Gastroesophageal sphincter (tissue), 4 donors: ENCODE results near the gene MYG1. TPM values are rescaled to one million over a fixed set of nuclear protein-coding genes. Genes with fewer than 3 reads are reported as not detected.

ENCODE experiments used
- ATAC-seq: fragments of 150-250 bp; one replicate; pipeline ENCODE4 v1.9.1; 2016; ENCODE audit warnings: mild to moderate bottlenecking, moderate library complexity
- H3K27ac ChIP-seq, 4 donors: fragments of 200-600 bp; sonication (generic) in 3 of 4; 1 replicate in 3 of 4; 2 replicates in 1 of 4; pipeline ENCODE4 v1.5.1; 2016 to 2019
- H3K27me3 ChIP-seq: fragments of 200-600 bp; sonication (generic); one replicate; pipeline ENCODE4 v1.5.1; 2019
- H3K36me3 ChIP-seq, 2 donors: fragments of 200-600 bp; sonication (generic); one replicate each; pipeline ENCODE4 v1.5.1; 2019; ENCODE audit warnings: control low read depth in 1 of 2
- H3K4me1 ChIP-seq, 3 donors: fragments of 200-600 bp; sonication (generic); 1 replicate in 2 of 3; 2 replicates in 1 of 3; pipeline ENCODE4 v1.5.1; 2016 to 2019; ENCODE audit warnings: control low read depth in 2 of 3
- H3K4me3 ChIP-seq, 2 donors: fragments of 200-600 bp; sonication (generic); one replicate each; pipeline ENCODE4 v1.5.1; 2019; ENCODE audit warnings: mild to moderate bottlenecking in 1 of 2, moderate library complexity in 1 of 2
- H3K9me3 ChIP-seq, 3 donors: fragments of 200-600 bp; sonication (generic); one replicate each; pipeline ENCODE4 v1.5.1; 2017 to 2019; ENCODE audit warnings: control low read depth in 2 of 3
- CTCF ChIP-seq, 4 experiments: fragments of 200-600 bp in 2 of 4; fragments of 450-650 bp in 2 of 4; sonication (generic) in 1 of 4; IDR thresholded peaks; one replicate each; pipeline ENCODE4 v1.5.1; 2017 to 2019; ENCODE audit warnings: antibody characterized with exemption in 4 of 4, mild to moderate bottlenecking in 2 of 4, moderate library complexity in 2 of 4
- EP300 ChIP-seq: sonication (generic); formaldehyde crosslinking; IDR thresholded peaks from one replicate; pipeline ENCODE4 v1.6.1; 2017; ENCODE audit warnings: antibody characterized with exemption, mild to moderate bottlenecking
- POLR2A ChIP-seq, 2 donors: fragments of 450-650 bp; IDR thresholded peaks; one replicate each; pipeline ENCODE4 v1.6.1; 2017; ENCODE audit warnings: antibody characterized with exemption in 2 of 2, mild to moderate bottlenecking in 2 of 2, moderate library complexity in 1 of 2
- POLR2AphosphoS5 ChIP-seq: sonication (generic); formaldehyde crosslinking; IDR thresholded peaks from one replicate; pipeline ENCODE4 v1.6.1; 2017; ENCODE audit warnings: antibody characterized with exemption
- WGBS, 2 donors: methylation state at CpG; one replicate each; pipeline ENCODE4 v1.1.5; 2018; ENCODE audit warnings: low coverage in 1 of 2; 5-methylcytosine and 5-hydroxymethylcytosine counted together
- total RNA-seq, 4 donors: library from RNA; depleted of rRNA; stranded (reverse); fragments of >200 nt; gene quantifications; one replicate each; pipeline ENCODE4 v1.1.0, GENCODE V29; 2016

Gene MYG1
- total RNA-seq, 4 donors from 2014 or later, result 40.9 to 49.2 (median 46.3) TPM

- H3K4me1 ChIP-seq, result peaks cover 0 to 31% (median 12%) of the 10 kb centered on the region in 3 donors
These were observed 48.4 kb downstream of the MYG1 start for GRCh38 chr12:53347905-53348304.

GRCh38 chr12:53352331-53353256 is 53.1 kb downstream of the MYG1 start:
- peak; percentile 94 for ATAC-seq
- no peak overlapping the region for H3K4me3 ChIP-seq
- no peaks in the 10 kb centered on the region for H3K9me3 ChIP-seq
- H3K36me3 ChIP-seq, result no peaks in the 10 kb centered on the region
- H3K27me3 ChIP-seq, result no peaks in the 10 kb centered on the region
- TF ChIP-seq CTCF (IDR thresholded peaks at IDR 0.05) (peak in 3 of 4 experiments; percentile 91 to 93 (median 92)), EP300 (no peak)
- H3K4me1 ChIP-seq, result peaks cover 0 to 8% (median 3%) of the 10 kb centered on the region in 3 donors
- no peak overlapping the region for H3K27ac ChIP-seq
- 47 to 58% methylated on average over 14 to 16 of the region's 21 CpGs for WGBS, 2 donors

More at GRCh38 chr12:53347905-53348304, 48.4 kb downstream of the MYG1 start:
- Histone ChIP-seq H3K27me3 (no peaks in the 10 kb centered on the region), H3K27ac (no peak overlapping the region), H3K36me3 (no peaks in the 10 kb centered on the region), H3K9me3 (no peaks in the 10 kb centered on the region), H3K4me3 (no peak overlapping the region)
- TF ChIP-seq CTCF (IDR thresholded peaks at IDR 0.05) (no peak), EP300 (no peak), POLR2AphosphoS5 (no peak), POLR2A (IDR thresholded peaks at IDR 0.05) (no peak)
- no peak for ATAC-seq
- WGBS, 2 donors, result 79 to 89% methylated on average over 4 of the region's 4 CpGs

GRCh38 chr12:53353257-53353655 is 53.8 kb downstream of the MYG1 start:
- H3K9me3 ChIP-seq, result no peaks in the 10 kb centered on the region
- peaks cover 0 to 8% (median 3%) of the 10 kb centered on the region in 3 donors for H3K4me1 ChIP-seq
- H3K27me3 ChIP-seq, result no peaks in the 10 kb centered on the region
- H3K36me3 ChIP-seq, result no peaks in the 10 kb centered on the region
- peak; percentile 7 for ATAC-seq
- no peak overlapping the region for H3K4me3 ChIP-seq
- 80 to 100% methylated on average over 1 to 5 of the region's 5 CpGs for WGBS, 2 donors
- TF ChIP-seq EP300 (no peak), CTCF (IDR thresholded peaks at IDR 0.05) (no peak), POLR2AphosphoS5 (no peak), POLR2A (IDR thresholded peaks at IDR 0.05) (no peak)
- no peak overlapping the region for H3K27ac ChIP-seq

GRCh38 chr12:53355121-53355520 is 55.6 kb downstream of the MYG1 start:
- no peaks in the 10 kb centered on the region for H3K9me3 ChIP-seq
- ATAC-seq, result no peak
- 58 to 59% methylated on average over 2 to 3 of the region's 3 CpGs for WGBS, 2 donors
- no peak overlapping the region for H3K27ac ChIP-seq
- no peak overlapping the region for H3K4me3 ChIP-seq
- peaks cover 0 to 8% (median 3%) of the 10 kb centered on the region in 3 donors for H3K4me1 ChIP-seq
- H3K27me3 ChIP-seq, result no peaks in the 10 kb centered on the region
- TF ChIP-seq POLR2A (IDR thresholded peaks at IDR 0.05), result no peak
- no peak for TF ChIP-seq CTCF (IDR thresholded peaks at IDR 0.05)
- no peak for TF ChIP-seq EP300
- no peak for TF ChIP-seq POLR2AphosphoS5
- no peaks in the 10 kb centered on the region for H3K36me3 ChIP-seq

Other genes with a start within 250 kb of the MYG1 start
- gene TNS2, start 249.6 kb upstream of the MYG1 start, total RNA-seq, result 100 to 1,000 TPM; 108 to 323 (median 182) TPM
- gene SPRYD3, start 220.3 kb upstream of the MYG1 start, total RNA-seq, result 100 to 1,000 TPM in 2 of 4 donors, 10 to 100 TPM in 2; 79.1 to 137 (median 110) TPM
- 1,000 to 10,000 TPM in 2 of 4 donors, 100 to 1,000 TPM in 2; 632 to 1,838 (median 914) TPM for gene IGFBP6, start 202.0 kb upstream of the MYG1 start, total RNA-seq
- under 1 TPM in 1 of 4 donors, not detected in 3; 0.31 TPM for gene SOAT2, start 196.2 kb upstream of the MYG1 start, total RNA-seq
- 10 to 100 TPM; 14.9 to 27.7 (median 17.4) TPM for gene ZNF740, start 119.0 kb upstream of the MYG1 start, total RNA-seq
- gene CSAD, start 118.8 kb upstream of the MYG1 start, total RNA-seq, result 10 to 100 TPM; 11.3 to 47.5 (median 24.1) TPM
- 1 to 10 TPM in 2 of 4 donors, under 1 TPM in 2; 0.40 to 5.8 (median 2.6) TPM for gene ITGB7, start 92.4 kb upstream of the MYG1 start, total RNA-seq
- gene RARG, start 67.5 kb upstream of the MYG1 start, total RNA-seq, result 10 to 100 TPM; 15.6 to 26.6 (median 22.9) TPM
- gene ESPL1, start 31.4 kb upstream of the MYG1 start, total RNA-seq, result 1 to 10 TPM in 2 of 4 donors, under 1 TPM in 2; 0.13 to 2.3 (median 0.64) TPM
- 100 to 1,000 TPM; 390 to 782 (median 568) TPM for gene PFDN5, start 4.2 kb upstream of the MYG1 start, total RNA-seq
- 10 to 100 TPM; 36.4 to 88.9 (median 46.5) TPM for gene AAAS, start 21.9 kb downstream of the MYG1 start, total RNA-seq
- gene SP7, start 36.7 kb downstream of the MYG1 start, total RNA-seq, result not detected
- 10 to 100 TPM; 68.0 to 80.5 (median 74.0) TPM for gene SP1, start 80.5 kb downstream of the MYG1 start, total RNA-seq
- under 1 TPM in 1 of 4 donors, not detected in 3; 0.13 TPM for gene AMHR2, start 124.2 kb downstream of the MYG1 start, total RNA-seq
- 10 to 100 TPM; 54.2 to 73.2 (median 69.6) TPM for gene PRR13, start 142.0 kb downstream of the MYG1 start, total RNA-seq
- 100 to 1,000 TPM; 259 to 375 (median 354) TPM for gene PCBP2, start 152.4 kb downstream of the MYG1 start, total RNA-seq
- gene MAP3K12, start 199.8 kb downstream of the MYG1 start, total RNA-seq, result 10 to 100 TPM; 14.8 to 41.9 (median 20.3) TPM
- gene TARBP2, start 201.6 kb downstream of the MYG1 start, total RNA-seq, result 10 to 100 TPM; 12.1 to 19.6 (median 17.4) TPM
- gene NPFF, start 207.8 kb downstream of the MYG1 start, total RNA-seq, result not detected